ENCODE data around the gene MFSD11. TPM values are rescaled to one million over a fixed set of nuclear protein-coding genes. Genes with fewer than 3 reads are reported as not detected.
"Not testable (repeated sequence)": the region's sequence is repeated elsewhere in the genome, so short reads cannot be mapped to it uniquely, and the experiment has no call there.

Gene MFSD11
- total and polyA plus RNA-seq, 2 experiments from 2014 or later = 55.6 to 69.2 TPM

DNA sequence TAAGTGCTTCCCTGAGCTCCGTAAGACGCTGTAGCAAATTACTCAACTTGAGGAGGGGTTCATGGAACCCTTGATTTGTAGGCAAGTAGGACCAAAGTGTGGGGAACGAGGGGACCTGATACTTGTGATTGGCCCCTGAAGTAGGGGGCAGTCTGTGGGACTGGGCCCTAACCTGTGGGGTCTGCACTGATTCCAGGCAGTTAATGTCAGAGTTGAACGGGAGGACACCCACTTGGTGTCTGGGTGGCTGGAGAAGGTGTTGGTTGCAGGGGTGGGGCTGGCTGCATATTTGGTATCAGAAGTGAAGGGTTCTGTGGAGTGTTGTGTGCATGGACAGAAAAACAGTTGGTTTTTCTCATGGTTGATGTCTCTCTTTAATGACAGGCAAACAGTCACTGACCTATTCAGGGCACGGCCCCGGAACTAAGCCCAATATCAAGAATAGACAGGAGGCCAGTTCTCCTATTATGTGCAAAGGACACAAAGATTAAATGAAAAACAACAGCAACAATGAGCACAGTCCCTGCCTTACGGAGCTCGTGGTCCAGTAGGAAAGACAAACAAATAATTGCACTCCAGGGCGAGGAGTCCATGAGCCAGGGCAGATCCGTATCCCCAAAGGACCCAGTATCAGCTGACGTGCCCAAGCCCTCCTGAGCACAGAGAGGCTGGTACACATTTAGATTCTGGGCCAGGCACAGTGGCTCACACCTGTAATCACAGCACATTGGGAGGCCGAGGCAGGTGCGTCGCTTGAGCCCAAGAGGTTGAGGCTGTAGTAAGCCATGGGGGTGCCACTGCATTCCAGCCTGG, 46.3 kb upstream of the MFSD11 start:
- no peak for DNase-seq (ENCODE audit: low read depth in 1 of 2, low spot score in 1 of 2)
- Histone ChIP-seq H3K4me1 (ENCODE audit: low read depth) (peaks cover 13% of the 10 kb centered on the region), H3K4me3 (no peak overlapping the region), H3K9me3 (ENCODE audit: low read depth) (no peaks in the 10 kb centered on the region), H3K27ac (peak overlapping the region; percentile 49), H3K27me3 (no peaks in the 10 kb centered on the region), H3K36me3 (no peaks in the 10 kb centered on the region)
- TF ChIP-seq, protein P1, sequence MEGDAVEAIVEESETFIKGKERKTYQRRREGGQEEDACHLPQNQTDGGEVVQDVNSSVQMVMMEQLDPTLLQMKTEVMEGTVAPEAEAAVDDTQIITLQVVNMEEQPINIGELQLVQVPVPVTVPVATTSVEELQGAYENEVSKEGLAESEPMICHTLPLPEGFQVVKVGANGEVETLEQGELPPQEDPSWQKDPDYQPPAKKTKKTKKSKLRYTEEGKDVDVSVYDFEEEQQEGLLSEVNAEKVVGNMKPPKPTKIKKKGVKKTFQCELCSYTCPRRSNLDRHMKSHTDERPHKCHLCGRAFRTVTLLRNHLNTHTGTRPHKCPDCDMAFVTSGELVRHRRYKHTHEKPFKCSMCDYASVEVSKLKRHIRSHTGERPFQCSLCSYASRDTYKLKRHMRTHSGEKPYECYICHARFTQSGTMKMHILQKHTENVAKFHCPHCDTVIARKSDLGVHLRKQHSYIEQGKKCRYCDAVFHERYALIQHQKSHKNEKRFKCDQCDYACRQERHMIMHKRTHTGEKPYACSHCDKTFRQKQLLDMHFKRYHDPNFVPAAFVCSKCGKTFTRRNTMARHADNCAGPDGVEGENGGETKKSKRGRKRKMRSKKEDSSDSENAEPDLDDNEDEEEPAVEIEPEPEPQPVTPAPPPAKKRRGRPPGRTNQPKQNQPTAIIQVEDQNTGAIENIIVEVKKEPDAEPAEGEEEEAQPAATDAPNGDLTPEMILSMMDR (IDR thresholded peaks at IDR 0.05; ENCODE audit: low read depth, low read length) = no peak

DNA sequence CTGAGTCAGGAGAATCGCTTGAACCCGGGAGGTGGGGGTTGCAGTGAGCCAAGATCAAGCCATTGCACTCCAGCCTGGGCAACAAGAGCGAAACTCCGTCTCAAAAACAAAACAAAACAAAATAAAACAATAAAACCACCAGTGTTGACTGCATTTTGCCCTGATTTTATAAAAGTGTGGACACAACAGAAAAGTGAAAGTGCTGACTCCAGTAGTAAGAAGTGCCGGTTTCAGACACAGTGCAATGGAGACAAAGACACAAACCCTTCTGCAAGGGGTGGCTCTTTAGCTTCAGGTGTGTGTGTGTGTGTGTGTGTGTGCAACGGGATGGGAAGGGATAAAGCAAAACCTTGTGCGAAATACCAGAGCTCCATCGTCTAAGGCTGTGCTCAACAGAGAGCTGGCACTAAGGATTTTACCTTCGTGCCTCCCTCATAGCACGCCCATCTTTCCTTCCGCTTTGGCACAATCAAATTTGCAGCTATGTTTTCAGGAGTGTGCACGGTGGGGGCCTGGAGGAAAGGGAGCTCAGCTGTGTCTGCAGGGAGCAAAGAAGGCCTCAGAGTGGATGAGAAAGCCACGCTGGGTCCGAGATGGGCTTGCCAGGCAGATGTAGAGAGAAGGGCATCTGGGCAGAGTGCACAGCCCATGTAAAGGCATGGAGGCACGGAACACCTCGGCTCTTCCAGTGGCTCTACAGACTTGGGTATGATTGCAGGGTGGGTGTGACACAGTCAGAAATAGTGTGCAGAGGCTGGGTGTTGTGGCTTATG, 42.7 kb upstream of the MFSD11 start:
- TF ChIP-seq, protein P1 (IDR thresholded peaks at IDR 0.05; ENCODE audit: low read depth, low read length) = no peak
- no peak for DNase-seq (ENCODE audit: low read depth in 1 of 2, low spot score in 1 of 2)
- H3K27me3 ChIP-seq = no peaks in the 10 kb centered on the region
- H3K4me1 ChIP-seq (ENCODE audit: low read depth) = peaks cover 40% of the 10 kb centered on the region
- H3K4me3 ChIP-seq = no peak overlapping the region
- no peaks in the 10 kb centered on the region for H3K36me3 ChIP-seq
- H3K9me3 ChIP-seq (ENCODE audit: low read depth) = no peaks in the 10 kb centered on the region
- peak overlapping the region; percentile 100 for H3K27ac ChIP-seq

DNA sequence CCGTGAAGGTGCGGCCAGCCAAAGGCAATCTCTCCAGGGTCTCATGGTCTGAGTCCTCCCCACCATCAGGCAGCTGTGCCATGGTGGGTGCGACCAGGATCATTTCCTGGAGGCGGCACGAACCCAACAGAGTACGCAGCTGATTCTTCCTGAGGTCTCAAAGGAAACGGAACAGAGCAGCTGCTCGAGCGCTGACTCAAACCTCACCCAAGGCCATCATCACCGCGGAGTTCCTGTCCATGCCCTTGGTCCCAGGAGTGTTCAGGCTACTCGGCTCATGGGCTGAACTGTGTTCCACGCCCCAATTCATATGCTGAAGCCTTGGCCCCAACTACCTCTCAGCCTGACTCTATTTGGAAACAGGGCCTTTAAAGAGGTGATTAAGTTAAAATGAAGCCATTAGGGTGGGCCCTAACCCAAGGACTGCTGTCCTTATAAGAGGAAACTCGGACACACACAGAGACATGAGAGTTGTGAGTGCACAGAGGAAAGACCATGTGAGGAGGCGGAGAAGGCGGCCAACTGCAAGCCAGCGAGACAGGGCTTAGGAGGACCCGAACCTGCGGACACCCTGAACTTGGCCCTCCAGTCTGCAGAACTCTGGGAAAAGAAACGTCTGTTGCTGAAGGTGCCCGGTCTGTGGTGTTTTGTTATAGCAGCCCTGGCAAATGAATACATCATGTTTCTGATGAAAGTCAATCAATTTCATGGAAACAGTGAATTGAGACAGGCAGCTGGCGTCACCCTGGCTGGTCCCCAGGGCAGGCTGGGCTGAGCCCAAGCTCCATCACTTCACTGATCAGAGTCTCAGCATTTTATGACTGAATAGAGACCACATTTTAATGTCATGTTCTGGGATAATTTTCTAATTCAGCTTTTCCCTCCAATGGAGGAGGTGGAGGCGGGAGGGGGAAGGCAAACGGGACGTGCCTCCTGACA, 40.9 kb upstream of the MFSD11 start:
- H3K4me3 ChIP-seq = no peak overlapping the region
- peaks cover 46% of the 10 kb centered on the region for H3K4me1 ChIP-seq (ENCODE audit: low read depth)
- H3K36me3 ChIP-seq = no peaks in the 10 kb centered on the region
- H3K27me3 ChIP-seq = no peaks in the 10 kb centered on the region
- peak in 1 of 2 donors; percentile 59 for DNase-seq (ENCODE audit: low read depth in 1 of 2, low spot score in 1 of 2)
- TF ChIP-seq, protein P1 (IDR thresholded peaks at IDR 0.05; ENCODE audit: low read depth, low read length) = no peak
- H3K9me3 ChIP-seq (ENCODE audit: low read depth) = no peaks in the 10 kb centered on the region
- H3K27ac ChIP-seq = peak overlapping the region; percentile 100

DNA sequence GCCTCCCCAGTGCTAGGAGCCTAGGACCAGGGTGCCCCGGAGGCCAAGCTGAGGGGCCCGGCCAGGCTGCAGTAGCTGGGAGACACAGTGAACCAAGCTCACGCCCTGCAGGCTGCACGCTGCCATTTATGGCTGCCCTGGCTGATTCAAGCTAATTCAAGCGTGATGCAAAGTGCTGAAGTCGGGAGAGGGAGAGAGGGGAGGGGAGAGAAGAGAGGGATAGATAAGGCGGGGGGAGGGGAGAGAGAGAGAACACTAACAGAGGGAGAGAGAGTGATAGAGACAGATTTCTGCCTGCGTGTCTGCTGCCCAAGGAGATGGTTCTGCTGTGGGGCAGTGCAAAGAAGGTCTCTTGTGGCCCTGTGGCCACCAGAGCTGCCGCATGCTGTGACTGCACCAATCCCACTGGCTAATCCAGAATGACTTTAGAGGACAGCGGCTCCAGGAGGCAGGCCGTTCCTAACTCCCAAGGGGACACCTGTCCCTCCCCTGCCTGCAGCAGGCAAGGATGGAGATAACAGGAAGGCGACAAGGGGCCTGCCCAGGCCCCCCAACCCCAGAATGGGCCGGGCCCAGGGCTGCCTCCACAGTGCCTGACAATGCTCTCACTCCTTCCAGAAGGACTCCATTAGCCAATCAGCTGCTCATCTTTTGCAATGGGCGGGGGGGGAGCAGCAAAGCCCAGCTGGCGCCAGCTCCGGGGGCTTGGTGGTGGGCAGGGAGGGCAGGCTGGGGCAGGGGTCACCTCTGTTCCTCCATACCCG, 40.0 kb upstream of the MFSD11 start:
- peak; percentile 78 to 86 for DNase-seq (ENCODE audit: low read depth in 1 of 2, low spot score in 1 of 2)

DNA sequence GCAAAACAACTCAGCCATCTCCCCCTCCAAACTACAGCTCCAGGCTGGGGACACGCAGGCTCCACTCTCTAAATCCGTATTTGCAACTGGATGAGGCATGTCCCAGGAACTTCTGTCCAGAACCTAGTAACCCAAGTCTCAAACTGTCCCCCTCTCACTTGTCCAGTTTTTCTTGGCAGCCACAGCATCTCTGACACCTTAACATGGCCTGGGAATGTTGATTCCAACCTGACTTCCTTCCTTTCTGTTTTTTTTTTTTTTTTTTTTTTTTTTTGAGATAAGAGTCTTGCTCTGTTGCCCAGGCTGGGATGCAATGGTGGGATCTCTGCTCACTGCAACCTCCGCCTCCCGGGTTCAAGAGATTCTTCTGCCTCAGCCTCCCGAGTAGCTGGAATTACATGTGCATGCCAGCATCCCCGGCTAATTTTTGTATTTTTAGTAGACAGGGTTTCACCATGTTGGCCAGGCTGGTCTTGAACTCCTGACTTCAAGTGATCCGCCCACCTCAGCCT, 39.4 kb upstream of the MFSD11 start:
- H3K27me3 ChIP-seq; DNase-seq (ENCODE audit: low read depth in 1 of 2, low spot score in 1 of 2): not testable (repeated sequence)
- H3K4me1 ChIP-seq (ENCODE audit: low read depth) = peaks cover 46% of the 10 kb centered on the region

More for the DNA sequence above, 40.0 kb upstream of the MFSD11 start:
- H3K36me3 ChIP-seq = no peaks in the 10 kb centered on the region
- H3K4me3 ChIP-seq = no peak overlapping the region
- TF ChIP-seq, protein P1 (IDR thresholded peaks at IDR 0.05; ENCODE audit: low read depth, low read length) = no peak
- H3K27ac ChIP-seq = peak overlapping the region; percentile 100
- H3K9me3 ChIP-seq (ENCODE audit: low read depth) = no peaks in the 10 kb centered on the region
- no peaks in the 10 kb centered on the region for H3K27me3 ChIP-seq
- H3K4me1 ChIP-seq (ENCODE audit: low read depth) = peaks cover 46% of the 10 kb centered on the region

More for the DNA sequence above, 39.4 kb upstream of the MFSD11 start:
- H3K36me3 ChIP-seq; H3K4me3 ChIP-seq; H3K9me3 ChIP-seq (ENCODE audit: low read depth): not testable (repeated sequence)
- peak overlapping the region; percentile 100 for H3K27ac ChIP-seq

Data from cardiac muscle cell (in vitro differentiated cells and primary cell).